Activated naive CD4-positive, alpha-beta T cell treated with Interleukin-2 at 50 U/mL for 16 hours (primary cell): Measurements from ENCODE around the gene MRPS10.
"Not testable (repeated sequence)": the region's sequence is repeated elsewhere in the genome, so short reads cannot be mapped to it uniquely, and the experiment has no call there.

Experiments used
- DNase-seq: peaks from one replicate; pipeline ENCODE4 v3.0.0-alpha.2; 2020

Gene MRPS10

DNA sequence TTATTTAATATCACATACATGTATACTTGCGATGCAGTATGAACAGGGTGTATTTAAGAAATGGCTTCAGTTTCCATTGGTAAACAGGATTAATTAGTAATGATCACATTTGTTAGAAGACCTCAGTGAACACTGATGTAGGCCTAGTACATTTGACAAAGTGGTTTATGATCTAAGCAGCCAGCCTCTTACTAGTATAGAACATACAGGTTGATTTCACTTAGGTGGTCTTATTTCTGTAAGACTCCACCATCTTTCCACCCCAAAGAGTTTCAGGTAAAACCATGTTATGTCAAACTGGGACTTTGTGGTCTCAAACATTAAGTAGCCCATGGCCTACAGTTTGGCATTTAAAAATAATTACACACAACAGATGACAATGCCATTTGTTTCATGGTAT lies 20.2 kb upstream of the MRPS10 start:
- DNase-seq: no peak

DNA sequence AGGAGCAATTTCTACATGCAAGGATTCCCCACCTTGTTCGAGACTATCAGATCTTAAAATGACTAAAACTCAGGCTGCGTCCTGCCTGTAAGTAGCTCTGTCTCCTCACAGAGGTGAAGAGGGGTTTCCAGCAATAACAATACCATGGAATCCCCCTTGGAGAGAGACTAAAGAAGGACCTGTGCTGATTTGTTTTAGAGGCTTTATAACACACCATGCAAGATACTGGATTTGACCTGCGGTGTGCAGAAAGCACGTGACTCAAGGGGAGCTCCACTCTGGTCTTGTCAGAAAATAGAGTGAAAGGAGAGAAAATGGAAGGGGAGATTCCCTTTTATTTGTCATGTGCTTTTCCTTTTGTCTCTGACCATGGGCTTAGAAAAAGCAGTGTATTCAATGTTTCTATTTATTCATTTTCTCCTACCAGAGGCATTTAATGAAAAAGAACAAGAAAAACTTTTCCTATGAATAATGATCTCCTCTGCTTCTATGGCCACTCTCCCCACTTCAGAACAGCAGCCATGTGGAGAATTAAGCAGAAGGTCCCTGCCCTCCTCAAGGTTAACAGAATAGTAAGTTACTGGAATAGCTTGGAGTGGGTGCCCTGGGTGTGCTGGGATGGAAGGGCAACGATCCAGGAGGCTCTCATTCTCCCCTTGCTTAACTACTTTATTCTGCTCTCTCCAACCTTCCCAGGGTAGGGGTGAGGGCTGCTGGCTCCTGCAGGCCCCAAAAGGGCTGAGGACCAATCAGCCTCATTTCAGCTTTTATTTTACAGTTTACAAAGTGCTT lies 19.2 kb upstream of the MRPS10 start:
- DNase-seq: no peak

DNA sequence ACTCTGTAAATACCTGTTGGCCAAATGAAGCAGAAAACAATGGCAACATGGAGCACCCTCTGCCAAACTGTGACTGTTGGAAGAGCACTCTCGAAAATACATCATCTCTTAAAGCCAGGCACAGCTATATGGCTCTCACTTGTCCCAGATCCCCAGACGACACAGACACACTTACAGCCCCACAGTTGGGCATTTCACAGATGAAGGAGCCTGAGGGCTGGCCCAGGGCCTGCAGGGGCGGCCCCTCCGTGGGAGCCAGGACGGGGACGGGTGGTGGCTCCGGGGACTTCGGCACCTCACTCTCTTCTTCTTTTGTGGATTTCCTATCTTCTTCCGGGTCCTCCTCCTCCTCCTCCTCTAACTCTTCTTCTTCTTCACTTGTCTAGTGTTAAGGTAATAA lies 18.4 kb upstream of the MRPS10 start:
- DNase-seq: no peak

DNA sequence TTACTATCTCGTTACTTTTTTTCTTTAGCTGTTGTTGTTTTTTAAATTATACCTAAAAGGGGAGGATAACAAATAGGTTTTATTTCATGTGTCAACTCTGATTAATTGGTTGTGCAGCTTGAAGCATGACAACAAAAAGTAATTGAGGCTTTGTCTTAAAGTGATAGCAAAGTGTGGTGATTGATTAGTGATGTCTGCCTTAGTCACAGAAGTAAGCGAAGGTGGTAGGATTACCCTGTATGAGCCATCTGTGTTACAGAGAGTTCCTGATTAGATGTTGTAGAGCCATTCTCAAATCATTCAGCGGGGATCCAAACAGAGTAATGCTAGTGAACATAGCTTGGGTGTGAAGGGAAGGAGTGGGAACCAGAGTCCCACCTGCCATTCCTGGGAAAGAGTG lies 14.4 kb upstream of the MRPS10 start:
- DNase-seq: no peak

DNA sequence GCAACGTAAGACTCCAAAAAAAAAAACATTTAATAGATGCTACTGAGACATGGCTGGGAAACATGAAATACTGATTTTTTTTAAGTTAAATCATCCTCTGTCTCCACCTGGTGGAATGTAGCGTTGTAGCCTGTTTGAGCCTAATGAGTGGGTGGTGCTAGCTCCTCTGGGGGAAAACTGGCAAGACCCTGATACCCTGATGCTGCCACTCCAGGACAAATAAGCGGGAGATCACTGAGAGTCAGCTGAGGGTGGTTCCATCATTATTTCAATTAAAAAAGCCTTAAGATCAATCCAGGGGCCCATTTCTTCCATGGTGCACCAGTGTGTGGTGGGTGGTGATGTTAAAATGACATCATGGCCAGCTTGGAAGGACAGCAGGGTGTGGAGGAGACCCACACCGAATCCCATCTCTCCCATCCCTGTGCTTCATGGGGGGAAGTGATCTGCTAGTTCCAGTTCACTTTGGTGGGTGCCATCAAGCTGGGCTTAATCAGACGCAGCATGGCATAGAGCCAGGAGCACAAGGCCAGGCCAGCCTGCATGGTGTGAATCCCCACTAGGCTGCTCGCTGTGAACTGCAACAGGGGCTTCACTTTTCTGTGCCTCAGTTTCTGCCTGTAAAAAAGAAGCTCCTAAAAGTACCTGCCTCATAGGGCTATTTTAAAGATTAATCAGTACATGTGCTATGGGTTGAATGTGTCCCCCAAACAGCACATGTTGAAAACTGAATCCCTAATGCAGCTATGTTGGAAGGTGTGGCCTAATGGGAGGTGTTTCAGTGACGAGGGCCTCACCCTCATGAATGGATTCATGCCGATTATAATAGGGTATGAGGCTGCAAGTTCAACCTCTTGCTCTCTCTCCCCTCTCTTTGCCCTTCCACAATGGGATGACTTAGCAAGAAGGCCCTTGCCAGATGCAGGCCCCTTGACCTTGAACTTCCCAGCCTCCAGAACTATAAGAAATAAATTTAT lies 13.0 kb upstream of the MRPS10 start:
- no peak for DNase-seq

DNA sequence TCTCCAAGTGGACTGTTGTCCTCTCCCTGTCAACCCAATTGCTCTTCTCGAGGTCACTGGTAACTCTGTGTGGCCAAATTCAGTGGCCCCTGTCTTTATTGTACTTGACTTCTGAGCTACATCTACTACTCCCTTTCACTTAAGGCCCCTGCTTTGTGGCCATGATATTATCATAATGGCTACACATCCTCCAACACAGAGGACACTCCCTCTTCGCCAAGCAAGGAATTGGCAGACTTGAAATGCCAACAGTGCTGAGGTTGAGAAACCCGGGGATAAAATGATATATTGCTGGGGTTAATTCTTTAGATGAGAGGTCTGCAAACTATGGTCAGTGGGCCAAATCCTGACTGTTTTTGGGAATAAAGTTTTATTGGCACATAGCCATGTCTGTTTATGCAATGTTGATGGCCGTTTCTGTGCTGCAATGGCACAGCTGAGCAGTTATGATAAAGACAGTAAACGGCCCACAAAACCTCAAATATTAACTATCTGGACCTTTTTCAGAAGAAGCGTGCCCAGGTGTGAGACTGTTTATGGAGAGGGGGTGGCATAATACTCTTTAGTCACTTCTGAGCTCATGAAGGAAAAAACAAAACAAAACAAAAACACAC lies 12.0 kb upstream of the MRPS10 start:
- no peak for DNase-seq

DNA sequence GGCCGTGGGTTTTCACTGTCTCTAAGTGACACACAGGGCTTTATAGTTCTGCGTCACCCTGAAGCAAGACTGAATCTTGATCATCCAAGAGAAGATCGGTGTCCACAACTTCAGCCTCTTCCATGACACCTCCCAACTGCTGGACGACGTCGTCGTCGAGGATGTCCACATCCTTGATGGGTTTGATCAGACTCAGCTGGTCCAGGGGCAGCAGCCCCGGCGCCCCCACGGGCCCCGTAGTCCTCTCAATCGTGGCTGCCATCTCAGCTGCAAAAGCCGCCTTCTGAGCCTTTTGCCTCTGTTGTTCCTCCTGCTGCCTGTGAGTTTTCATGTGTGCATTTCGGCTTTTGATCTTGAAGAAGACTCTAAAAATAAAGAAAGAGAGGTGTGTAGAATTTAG lies 10.6 kb upstream of the MRPS10 start:
- DNase-seq: no peak

DNA sequence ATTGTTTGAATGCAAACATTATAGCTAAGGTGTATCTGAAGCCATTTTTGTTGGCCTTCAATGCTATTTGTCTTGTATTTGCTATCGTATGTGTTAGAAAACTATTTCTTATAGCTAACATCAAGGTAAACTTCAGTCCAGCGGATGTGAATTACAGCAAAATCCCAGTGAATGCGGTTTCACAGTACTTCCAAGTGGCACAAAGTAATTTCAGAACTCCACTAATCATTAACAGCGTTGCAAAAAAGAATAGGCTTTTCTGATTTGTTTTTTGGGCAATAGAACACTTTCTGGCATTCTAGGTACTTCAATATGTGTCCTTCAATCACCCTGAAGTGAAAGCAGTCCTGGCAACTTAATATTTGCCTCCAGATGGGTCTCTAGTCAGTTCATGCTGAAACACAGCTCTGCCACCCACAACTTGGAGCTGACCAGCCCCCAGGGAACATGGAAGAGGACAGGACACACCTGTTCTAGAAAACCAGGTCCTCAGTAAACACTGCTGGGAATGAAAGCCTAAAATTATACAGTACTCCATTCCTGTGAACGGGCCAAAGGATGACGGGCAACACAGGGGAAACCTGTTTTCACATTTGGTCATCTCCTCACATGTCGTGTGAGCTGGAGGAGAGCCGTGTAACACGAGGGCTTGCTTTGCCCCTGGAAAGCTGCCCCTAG lies 9.7 kb upstream of the MRPS10 start:
- no peak for DNase-seq

DNA sequence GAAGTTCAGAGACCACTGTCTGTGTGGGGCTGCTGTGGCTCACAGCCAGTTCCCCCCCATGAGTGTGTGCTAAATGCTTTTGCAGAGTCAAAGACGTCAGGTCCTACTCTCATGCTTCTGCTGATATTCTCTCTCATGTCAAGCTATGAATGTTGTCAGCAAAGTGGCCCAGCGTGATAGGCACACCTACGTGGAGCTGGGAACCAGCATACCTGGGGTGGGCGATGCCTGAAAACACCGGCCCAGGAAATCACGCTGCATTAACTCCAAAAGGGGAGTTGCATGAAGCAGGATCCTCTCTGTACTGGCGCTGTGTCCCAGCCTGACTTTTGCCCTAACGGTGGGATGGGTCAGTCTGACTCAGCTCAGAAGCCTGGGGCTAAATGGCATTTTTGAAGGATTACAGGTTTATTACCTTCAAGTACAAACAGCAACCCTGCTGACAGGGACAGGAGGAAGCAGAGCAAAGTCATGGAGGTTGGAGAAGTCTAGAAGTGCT lies 9.0 kb upstream of the MRPS10 start:
- DNase-seq: no peak

DNA sequence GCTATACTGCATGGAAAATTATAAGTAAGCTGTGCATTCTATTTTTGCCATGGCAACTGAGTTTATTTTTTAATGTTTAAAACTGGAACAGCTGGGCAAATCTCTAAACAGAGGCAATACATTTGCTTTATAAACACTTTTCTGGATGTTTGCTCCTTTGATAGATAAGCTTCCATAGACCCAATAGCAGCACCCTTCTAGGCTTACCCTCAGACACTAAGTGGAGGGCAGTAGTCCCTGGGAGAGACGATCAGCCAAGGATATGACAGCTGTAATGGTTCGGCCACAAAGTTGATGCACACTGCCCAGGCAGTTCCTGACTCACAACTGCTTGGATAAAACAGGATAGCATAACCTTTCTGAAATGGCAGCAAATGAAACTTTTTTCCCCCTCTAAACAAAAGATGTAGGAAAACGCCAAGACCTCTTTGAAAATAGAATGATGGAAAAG lies 8.5 kb upstream of the MRPS10 start:
- no peak for DNase-seq

DNA sequence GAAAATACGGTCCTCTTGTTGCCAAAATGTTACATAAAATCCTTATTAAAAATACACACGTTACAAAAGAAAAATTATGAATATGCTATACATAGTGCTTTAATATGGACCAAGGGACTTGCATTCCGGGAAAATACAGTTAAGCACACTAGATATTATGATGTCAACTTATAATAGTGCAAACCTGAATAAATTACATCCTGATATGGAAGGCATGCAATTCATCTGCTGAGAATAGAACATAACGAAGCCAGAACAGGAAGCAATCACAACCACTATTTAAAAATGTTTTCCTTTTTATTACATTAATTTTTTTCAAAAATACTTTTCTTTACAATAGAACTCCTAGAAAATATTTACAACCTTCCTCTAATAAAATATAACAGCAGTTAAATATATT lies 7.8 kb upstream of the MRPS10 start:
- DNase-seq: no peak

DNA sequence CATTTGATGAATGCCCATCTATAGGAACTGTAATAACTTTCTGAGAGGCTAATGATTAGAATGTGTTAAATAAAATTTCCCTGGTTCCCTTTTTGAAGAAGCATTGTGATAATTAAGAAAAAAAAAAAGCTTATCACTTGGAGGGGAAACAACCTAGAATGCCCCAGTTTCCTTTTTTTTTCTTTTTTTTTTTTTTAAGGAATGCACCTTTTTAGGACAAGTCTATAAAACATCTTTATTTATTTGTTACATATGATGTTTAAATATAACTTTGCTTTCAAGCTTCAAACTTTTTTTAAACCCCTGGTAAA lies 7.3 kb upstream of the MRPS10 start:
- DNase-seq: no peak

DNA sequence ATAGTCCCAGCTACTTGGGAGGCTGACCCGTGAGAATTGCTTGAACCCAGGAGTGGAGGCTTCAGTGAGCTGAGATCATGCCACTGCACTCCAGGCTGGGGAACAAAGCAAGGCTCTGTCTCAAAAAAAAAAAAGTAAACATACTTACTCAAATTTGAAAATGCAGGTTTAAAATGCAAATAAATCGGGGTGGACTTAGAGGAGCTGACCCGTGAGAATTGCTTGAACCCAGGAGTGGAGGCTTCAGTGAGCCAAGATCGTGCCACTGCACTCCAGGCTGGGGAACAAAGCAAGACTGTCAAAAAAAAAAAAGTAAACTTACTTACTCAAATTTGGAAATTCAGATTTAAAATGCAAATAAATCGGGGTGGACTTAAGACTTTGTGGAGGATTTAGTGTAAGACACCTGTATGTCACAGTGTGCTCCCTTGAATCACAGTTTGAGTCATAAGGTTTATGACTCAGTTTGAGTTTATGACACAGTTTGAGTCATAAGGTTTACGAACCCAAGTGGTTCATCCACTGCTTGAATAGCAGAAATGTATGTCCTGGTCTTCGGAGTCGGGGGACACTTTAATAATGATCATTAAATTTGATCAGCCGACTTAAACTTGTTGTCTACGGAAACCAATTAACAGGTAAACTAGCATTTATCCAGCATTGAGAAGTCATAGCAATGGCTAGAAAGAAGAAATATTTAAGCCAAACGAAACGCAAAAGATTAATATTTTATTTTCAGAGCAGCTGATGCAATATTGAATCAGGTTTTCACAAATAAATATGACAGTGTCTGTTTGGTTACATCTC lies 6.8 kb upstream of the MRPS10 start:
- DNase-seq: peak; percentile 13

DNA sequence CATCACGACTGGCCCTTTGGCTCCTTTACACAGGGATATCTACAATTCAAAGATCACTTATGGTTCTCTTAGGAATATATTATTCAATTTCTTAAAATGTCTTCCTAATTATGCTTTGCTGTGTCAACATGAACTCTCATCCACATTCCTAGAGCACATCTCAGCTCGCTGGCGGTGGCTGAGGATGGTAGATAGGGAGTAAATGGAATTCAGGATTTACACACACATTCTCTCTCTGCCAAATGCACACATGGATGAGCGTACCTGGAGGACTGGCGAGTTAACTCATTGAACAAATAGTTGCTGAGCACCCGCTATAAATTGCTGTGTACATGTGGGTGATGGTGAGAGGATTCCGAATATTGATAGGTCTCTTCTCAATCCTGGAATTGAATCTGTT lies 4.8 kb upstream of the MRPS10 start:
- no peak for DNase-seq

DNA sequence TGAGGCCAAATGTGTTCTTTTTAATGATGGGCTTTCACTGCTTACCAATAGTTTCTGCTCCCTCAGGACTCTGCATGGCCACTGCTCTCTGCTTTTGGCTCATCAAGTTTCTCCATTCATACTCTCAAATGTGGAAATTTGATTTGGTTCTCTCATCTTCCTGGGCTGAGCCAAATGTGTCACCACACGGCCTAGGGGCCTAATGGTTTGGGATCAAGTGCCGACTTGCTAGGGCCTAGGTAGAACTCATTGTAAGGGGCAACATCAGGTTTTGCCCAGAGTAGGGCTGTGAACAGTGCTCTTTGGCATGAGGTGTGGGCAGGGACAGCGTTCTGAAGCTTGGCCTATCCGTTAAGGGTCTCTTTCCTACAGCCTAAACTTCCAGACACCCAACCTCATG lies 3.9 kb upstream of the MRPS10 start:
- no peak for DNase-seq

DNA sequence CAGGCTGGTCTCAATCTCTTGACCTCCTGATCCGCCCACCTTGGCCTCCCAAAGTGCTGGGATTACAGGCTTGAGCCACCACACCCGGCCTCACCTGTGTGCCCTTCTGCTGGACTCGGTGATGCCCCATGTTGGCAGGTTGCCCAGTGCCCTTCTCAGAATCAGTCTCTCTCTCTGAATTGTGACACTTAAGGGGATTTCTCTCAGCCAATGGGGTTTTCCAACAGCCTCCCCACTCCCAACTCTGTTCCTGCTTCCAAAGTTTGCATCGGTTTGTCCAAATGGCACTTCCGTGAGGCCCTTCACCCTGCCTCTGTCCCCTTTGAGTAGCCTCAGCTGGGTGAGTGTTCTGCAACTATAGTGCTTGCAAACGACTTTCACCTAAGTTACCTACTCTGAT lies 3.1 kb upstream of the MRPS10 start:
- DNase-seq: no peak

DNA sequence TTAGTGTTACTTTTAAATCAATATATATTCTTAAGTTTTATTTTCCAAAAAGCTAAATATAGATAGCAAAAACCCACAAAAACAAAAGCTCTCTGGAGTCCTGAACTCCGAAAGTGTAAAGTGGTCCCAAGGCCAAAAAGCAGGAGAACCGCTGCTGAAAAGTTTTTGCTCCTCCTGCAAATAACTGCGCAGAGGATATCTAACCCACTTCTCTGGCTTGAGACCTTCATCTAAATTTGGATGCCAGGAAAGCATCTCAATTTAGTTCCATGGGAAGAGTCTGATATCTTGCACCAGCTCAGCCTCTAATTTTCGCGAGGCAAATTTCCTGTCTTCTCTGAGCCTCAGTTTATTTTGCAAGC lies 523 bp downstream of the MRPS10 start:
- no peak for DNase-seq

DNA sequence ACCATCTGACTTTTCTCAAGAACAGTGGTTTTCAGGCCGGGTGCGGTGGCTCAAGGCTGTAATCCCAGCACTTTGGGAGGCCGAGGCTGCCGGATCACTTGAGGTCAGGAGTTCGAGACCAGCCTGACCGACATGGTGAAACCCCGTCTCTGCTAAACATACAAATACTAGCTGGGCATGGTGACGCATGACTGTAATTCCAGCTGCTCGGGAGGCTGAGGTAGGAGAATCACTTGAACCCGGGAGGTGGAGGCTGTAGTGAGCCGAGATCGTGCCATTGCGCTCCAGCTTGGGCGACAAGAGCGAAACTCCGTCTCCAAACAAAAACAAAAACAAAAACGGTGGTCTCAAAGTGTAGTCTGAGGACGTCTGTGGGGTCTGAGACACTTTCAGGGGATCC lies 1.2 kb downstream of the MRPS10 start:
- not testable (repeated sequence) for DNase-seq

DNA sequence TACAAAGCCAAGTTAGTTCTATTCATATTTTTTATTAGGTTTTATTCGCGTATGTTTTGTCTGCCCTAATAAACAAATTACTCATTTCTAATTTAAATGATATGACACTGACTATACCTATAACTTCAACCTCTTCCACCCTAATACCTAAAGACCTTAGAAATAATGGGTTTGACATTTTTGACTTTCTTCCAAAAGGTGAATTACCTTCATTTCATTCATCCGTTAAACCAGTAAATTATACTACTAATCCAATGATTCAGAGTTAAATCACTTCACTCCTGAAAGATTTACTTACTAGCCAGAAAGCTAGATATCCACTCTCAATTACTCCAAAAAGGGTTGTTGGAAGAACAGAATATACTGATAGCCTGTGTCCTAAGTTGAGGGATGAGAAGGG lies 5.2 kb downstream of the MRPS10 start:
- no peak for DNase-seq

DNA sequence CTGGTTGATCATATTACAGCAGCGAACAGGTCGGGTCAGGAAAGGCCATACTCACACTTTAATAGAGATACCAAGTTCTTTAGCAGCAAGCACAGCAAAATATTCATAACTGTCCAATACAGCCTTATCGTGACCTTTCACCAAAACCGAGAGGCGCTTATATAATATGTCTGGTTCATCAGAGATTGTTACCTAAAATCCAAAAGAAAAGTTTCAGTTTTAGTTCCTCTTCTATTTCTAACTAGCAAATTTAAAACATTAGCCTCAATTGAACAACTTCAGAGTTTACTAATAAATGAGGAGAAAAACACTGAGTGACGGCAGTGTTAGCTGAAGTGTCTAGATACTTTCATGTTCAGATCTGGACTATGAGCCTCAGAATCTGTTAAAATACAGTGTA lies 5.9 kb downstream of the MRPS10 start:
- no peak for DNase-seq

DNA sequence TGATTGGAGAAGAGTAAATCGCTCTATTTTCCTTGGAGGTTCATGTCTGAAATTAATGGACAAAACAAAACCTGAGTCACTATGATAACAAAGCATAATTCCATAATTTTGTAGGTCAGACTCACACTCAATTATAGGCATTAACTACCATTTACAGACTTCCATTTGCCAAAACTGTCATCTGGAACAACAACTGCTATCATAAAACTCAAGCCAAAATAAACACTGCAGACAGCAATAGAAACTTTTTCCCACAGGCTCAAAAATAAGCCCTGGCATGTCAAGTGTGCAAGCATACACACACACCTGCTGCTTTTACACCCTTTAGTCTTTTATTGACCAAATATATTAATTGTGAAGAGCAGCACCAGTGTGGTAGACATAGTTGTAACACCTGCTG lies 7.1 kb downstream of the MRPS10 start:
- no peak for DNase-seq

DNA sequence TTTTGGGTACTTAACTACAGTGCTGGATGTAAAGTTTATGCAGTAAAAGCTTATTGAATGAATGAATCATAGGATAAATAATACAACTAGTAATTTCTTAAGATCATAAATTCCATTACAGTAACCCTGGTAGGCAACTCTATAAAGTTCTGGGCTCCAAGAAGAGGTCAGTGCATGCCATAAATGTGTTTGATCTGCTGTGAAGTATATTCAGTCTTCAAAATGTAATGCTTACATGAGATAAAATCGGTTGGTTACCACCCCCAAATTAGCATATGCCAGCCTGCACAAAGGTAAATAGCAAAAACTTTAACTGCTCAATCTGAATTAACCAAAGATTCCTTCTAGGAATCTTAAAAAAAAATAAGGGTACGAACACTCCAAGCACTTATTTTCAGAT lies 10.1 kb downstream of the MRPS10 start:
- DNase-seq: not testable (repeated sequence)
